HepG2 (cell line): ENCODE measurements around the gene ZNF627. TPM values are rescaled to one million over a fixed set of nuclear protein-coding genes. Genes with fewer than 3 reads are reported as not detected.
A peak's percentile ranks its signal among the peaks of the same experiment; 100 is the strongest.

Source experiments
- ATAC-seq: fragments of 200-7000 bp; cut with Tn5 transposase; 3 replicates; pipeline ENCODE4 v1.9.1; 2020; ENCODE audit warnings: mild to moderate bottlenecking, moderate library complexity
- BruUV-seq: library from RNA; stranded (reverse); fragments of 400-500 nt; replicated peaks from 2 replicates; lab custom pipeline; 2021; lab: Mats Ljungman, UMichigan
- CTCF ChIA-PET: fragments of 300-600 bp; formaldehyde crosslinking; extraction: SDS; loops from one replicate; lab custom pipeline; 2021; ENCODE audit warnings: low total read pairs, inconsistent platforms, low intra/inter-chr PET ratio; lab: Yijun Ruan, JAX
- POLR2A ChIA-PET: fragments of 350-600 bp; sonication (Branson Sonifier 250); formaldehyde crosslinking; loops from one replicate; lab custom pipeline; 2020; ENCODE audit warnings: antibody characterized with exemption, inconsistent platforms; lab: Yijun Ruan, JAX
- DNase-seq: peaks from one replicate; pipeline ENCODE4 v3.0.0-alpha.2; 2015; ENCODE audit warnings: low spot score
- FAIRE-seq: peaks from 3 replicates; lab custom pipeline; 2011; peaks lifted over from hg19 to GRCh38; lab: Jason Lieb, UNC
- H2AFZ ChIP-seq: one replicate; pipeline ENCODE4 v1.6.1; 2011; ENCODE audit warnings: low read length, inconsistent platforms
- H3K27ac ChIP-seq: fragments of 300-600 bp; 3 replicates; pipeline ENCODE4 v1.8.0; 2011; ENCODE audit warnings: mixed run types, mild to moderate bottlenecking, mixed read lengths, low read length, inconsistent platforms; ENCODE audit not compliant: insufficient read depth; ENCODE audit errors: extremely low read length
- H3K27me3 ChIP-seq, 2 experiments: fragments of 200-600 bp in 1 of 2; 2 replicates in 1 of 2; 3 replicates in 1 of 2; pipeline versions ENCODE4 v1.6.0 to v1.8.0; 2011; ENCODE audit warnings: low read length in 2 of 2, mild to moderate bottlenecking in 2 of 2, moderate library complexity in 2 of 2, inconsistent platforms in 1 of 2; ENCODE audit not compliant: insufficient read depth in 2 of 2, control insufficient read depth in 1 of 2
- H3K36me3 ChIP-seq, 2 experiments: fragments of 200-600 bp in 1 of 2; replicated peaks in 1 of 2; 2 replicates in 1 of 2; 3 replicates in 1 of 2; pipeline versions ENCODE4 v1.5.1 to v1.8.0; 2011; ENCODE audit warnings: low read length in 2 of 2, inconsistent platforms in 1 of 2; ENCODE audit not compliant: insufficient read depth in 2 of 2, control insufficient read depth in 1 of 2
- H3K4me1 ChIP-seq: 2 replicates; pipeline ENCODE4 v1.5.1; 2012; ENCODE audit warnings: low read length, inconsistent platforms; ENCODE audit not compliant: insufficient read depth
- H3K4me2 ChIP-seq: 2 replicates; pipeline ENCODE4 v1.6.0; 2011; ENCODE audit warnings: low read depth, low read length, inconsistent platforms
- H3K4me3 ChIP-seq, 3 experiments: fragments of 200-600 bp in 1 of 3; sonication (generic), shearing (Covaris generic) in 1 of 3; replicated peaks in 1 of 3; 2 replicates each; pipeline ENCODE4 v1.5.1; 2011 to 2016; ENCODE audit warnings: low read length in 3 of 3, inconsistent platforms in 2 of 3, low read depth in 2 of 3, mild to moderate bottlenecking in 2 of 3, control low read depth in 1 of 3, mixed read lengths in 1 of 3; ENCODE audit not compliant: insufficient read depth in 1 of 3
- H3K79me2 ChIP-seq: one replicate; pipeline ENCODE4 v1.6.1; 2011; ENCODE audit warnings: low read length, inconsistent platforms; ENCODE audit not compliant: insufficient read depth
- H3K9ac ChIP-seq: 2 replicates; pipeline ENCODE4 v1.6.0; 2011; ENCODE audit warnings: mild to moderate bottlenecking, low read depth, low read length, inconsistent platforms; ENCODE audit not compliant: insufficient read depth
- H3K9me3 ChIP-seq: 2 replicates; pipeline ENCODE4 v1.5.1; 2012; ENCODE audit warnings: mild to moderate bottlenecking, low read length
- H4K20me1 ChIP-seq: 2 replicates; pipeline ENCODE4 v1.6.0; 2011; ENCODE audit warnings: inconsistent platforms, mild to moderate bottlenecking, low read length, moderate library complexity; ENCODE audit not compliant: insufficient read depth
- CHD4 ChIP-seq: fragments of 200-600 bp; sonication (generic); IDR thresholded peaks from 2 replicates; pipeline ENCODE4 v1.7.0; 2017; ENCODE audit warnings: mild to moderate bottlenecking, low read length, borderline replicate concordance
- GATA4 ChIP-seq: sonication (generic); IDR thresholded peaks from 2 replicates; pipeline ENCODE4 v1.6.1; 2016; ENCODE audit warnings: antibody characterized with exemption, low read depth, borderline replicate concordance
- HES4 ChIP-seq: sonication (generic); formaldehyde crosslinking; IDR thresholded peaks from 2 replicates; pipeline ENCODE4 v1.9.0; 2021; ENCODE audit warnings: mild to moderate bottlenecking, missing genetic modification reagents, borderline replicate concordance
- JUN ChIP-seq: sonication (generic); formaldehyde crosslinking; IDR thresholded peaks from 2 replicates; pipeline ENCODE4 v1.4.0; 2020; ENCODE audit warnings: mild to moderate bottlenecking, missing genetic modification reagents
- KDM4B ChIP-seq: sonication (generic); formaldehyde crosslinking; IDR thresholded peaks from 2 replicates; pipeline ENCODE4 v1.4.0; 2020; ENCODE audit warnings: missing genetic modification reagents
- MAF1 ChIP-seq: sonication (generic); formaldehyde crosslinking; IDR thresholded peaks from 2 replicates; pipeline ENCODE4 v1.5.0; 2020; ENCODE audit warnings: missing genetic modification reagents, borderline replicate concordance
- MYC ChIP-seq: sonication (generic); formaldehyde crosslinking; IDR thresholded peaks from 2 replicates; pipeline ENCODE4 v1.9.0; 2021; ENCODE audit warnings: missing genetic modification reagents, borderline replicate concordance
- NFE2L1 ChIP-seq: sonication (generic); formaldehyde crosslinking; IDR thresholded peaks from 2 replicates; pipeline ENCODE4 v1.4.0; 2020; ENCODE audit warnings: missing genetic modification reagents, mild to moderate bottlenecking, borderline replicate concordance
- POLR2AphosphoS2 ChIP-seq: IDR thresholded peaks from 2 replicates; pipeline ENCODE4 v1.6.1; 2011; ENCODE audit warnings: low read depth, low read length, improper control_type of control experiment
- RFX3 ChIP-seq: IDR thresholded peaks from 2 replicates; pipeline ENCODE4 v1.6.1; 2016; ENCODE audit warnings: missing biosample characterization, missing genetic modification reagents
- SRY ChIP-seq: sonication (generic); formaldehyde crosslinking; IDR thresholded peaks from 2 replicates; pipeline ENCODE4 v1.8.0; 2022; ENCODE audit warnings: mild to moderate bottlenecking, missing genetic modification reagents
- TBP ChIP-seq: sonication (generic); formaldehyde crosslinking; IDR thresholded peaks from 2 replicates; pipeline ENCODE4 v1.5.0; 2020; ENCODE audit warnings: missing genetic modification reagents
- TEAD3 ChIP-seq: optimal IDR thresholded peaks from 2 replicates; pipeline ENCODE3; 2016; ENCODE audit warnings: borderline replicate concordance
- TP53 ChIP-seq: sonication (generic); formaldehyde crosslinking; conservative IDR thresholded peaks from 2 replicates; pipeline ENCODE4 v1.4.0; 2020; ENCODE audit warnings: missing genetic modification reagents
- ZBTB43 ChIP-seq: sonication (generic); formaldehyde crosslinking; conservative IDR thresholded peaks from 2 replicates; pipeline ENCODE4 v1.4.0; 2020; ENCODE audit warnings: missing genetic modification reagents
- ZNF24 ChIP-seq: fragments of 450-650 bp; IDR thresholded peaks from 2 replicates; pipeline ENCODE4 v1.6.1; 2017; ENCODE audit warnings: antibody characterized with exemption, mild to moderate bottlenecking
- ZNF652 ChIP-seq: IDR thresholded peaks from 2 replicates; pipeline ENCODE4 v1.6.1; 2016; ENCODE audit warnings: low read depth, borderline replicate concordance
- ZSCAN20 ChIP-seq: sonication (generic); formaldehyde crosslinking; IDR thresholded peaks from 2 replicates; pipeline ENCODE4 v1.4.0; 2020; ENCODE audit warnings: missing genetic modification reagents, mild to moderate bottlenecking, borderline replicate concordance
- WGBS: methylation state at CpG from one replicate; pipeline ENCODE4 v1.1.6; 2017; ENCODE audit warnings: low lambda C conversion rate; 5-methylcytosine and 5-hydroxymethylcytosine counted together
- in situ Hi-C: cut with HindIII; loops from 2 replicates; pipeline ENCODE4 v1.10.0; 2017; ENCODE audit warnings: low pct_unique_long_range_greater_than_20kb; ENCODE audit not compliant: extremely low pct_ligation_motif_present
- intact Hi-C: fragments of 100-400 bp; cut with micrococcal nuclease; formaldehyde crosslinking; loops from one replicate; pipeline ENCODE4 v1.10.0; 2022; ENCODE audit not compliant: unreplicated experiment
- polyA plus RNA-seq, 8 experiments: library from polyadenylated mRNA; depleted of rRNA in 3 of 8; stranded (reverse) in 7 of 8; unstranded in 1 of 8; fragments of >200 nt; fragmentation: Illumina TruSeq in 4 of 8; extraction: Trizol in 4 of 8; gene quantifications; 2 replicates each; pipeline versions ENCODE4 v1.2.1 to v1.2.3, GENCODE V29; 2011 to 2016; ENCODE audit warnings: low read depth in 4 of 8, missing spikeins in 1 of 8, mixed read lengths in 1 of 8; ENCODE audit not compliant: insufficient read depth in 1 of 8
- total RNA-seq, 5 experiments: library from RNA; depleted of rRNA; stranded (reverse); fragments of >200 nt; fragmentation: Illumina TruSeq; extraction: Trizol; gene quantifications; 2 replicates each; pipeline ENCODE4 v1.2.3, GENCODE V29; 2016; ENCODE audit warnings: low read depth in 1 of 5
- TF ChIP-seq, protein P1 (sequence below): fragments of 450-650 bp; IDR thresholded peaks from 2 replicates; pipeline ENCODE4 v1.6.1; 2016
- TF ChIP-seq, protein P2 (sequence below): sonication (generic); formaldehyde crosslinking; IDR thresholded peaks from 2 replicates; pipeline ENCODE4 v1.8.1; 2022; ENCODE audit warnings: mild to moderate bottlenecking, missing genetic modification reagents
- TF ChIP-seq, protein P3 (sequence below): sonication (generic); formaldehyde crosslinking; IDR thresholded peaks from 2 replicates; pipeline ENCODE4 v1.4.0; 2020; ENCODE audit warnings: mild to moderate bottlenecking, missing genetic modification reagents

Gene ZNF627
- total and polyA plus RNA-seq, 2 of the 13 experiments (the other 11 are each of a cell fraction or from before 2014, with no cell fraction given), result 4.2 to 12.7 TPM

GRCh38 chr19:11577451-11578257 is 19.6 kb upstream of the ZNF627 start, which contains the start of gene ACP5:
Gene ACP5, minus strand, starts transcription at chr19:11577645. Its CDS starts 328 bp downstream, at chr19:11577317.
- no TSS peak for BruUV-seq
- DNase-seq (no peak), FAIRE-seq (no peak), ATAC-seq (peak; percentile 45)
- Histone ChIP-seq H3K4me2 (peak within 1 kb of the TSS; percentile 67), H3K36me3 (no peaks in the 10 kb centered on the region), H4K20me1 (no peaks in the 10 kb centered on the region), H2AFZ (no peak within 1 kb of the TSS), H3K79me2 (no peaks in the 10 kb centered on the region), H3K27ac (no peak within 1 kb of the TSS), H3K9me3 (no peaks in the 10 kb centered on the region), H3K27me3 (no peaks in the 10 kb centered on the region), H3K9ac (peak within 1 kb of the TSS; percentile 36), H3K4me1 (peaks cover 17% of the 10 kb centered on the region), H3K4me3 (peak within 1 kb of the TSS in 1 of 3 experiments; percentile 47; a peak in 1 of 6 replicates)
- in situ Hi-C loops, result no loop called here
- CTCF ChIA-PET, result no interaction called here
- POLR2A ChIA-PET, result interaction anchor here (0.9 to 2.2 kb wide), 2 partner anchors 18 to 20 kb away, joined by 3 to 7 read pairs; partner anchors contain the start of gene ELOF1
- intact Hi-C loops, result no loop called here
- WGBS, result 60% methylated on average over 3 of the region's 18 CpGs
- no peak for TF ChIP-seq RFX3 (CRISPR knock-in tag)
- no peak for TF ChIP-seq SRY
- no peak for TF ChIP-seq HES4 (CRISPR knock-in tag)
- TF ChIP-seq ZBTB43, result 0 out of 2 replicates have a peak, but pooled peaks have one; percentile 34
- TF ChIP-seq MYC (CRISPR knock-in tag), result 0 out of 2 replicates have a peak, but pooled peaks have one; percentile 24
- TF ChIP-seq TP53 (CRISPR knock-in tag), result no peak
- TF ChIP-seq KDM4B (CRISPR knock-in tag), result no peak
- TF ChIP-seq GATA4, result no peak
- peak; percentile 4 for TF ChIP-seq TEAD3
- no peak for TF ChIP-seq CHD4
- TF ChIP-seq TBP, result no peak
- TF ChIP-seq NFE2L1 (CRISPR knock-in tag), result no peak
- TF ChIP-seq ZNF24, result no peak
- TF ChIP-seq ZNF652 (CRISPR knock-in tag), result no peak
- TF ChIP-seq ZSCAN20 (CRISPR knock-in tag), result no peak
- TF ChIP-seq JUN, result no peak
- TF ChIP-seq POLR2AphosphoS2, result no peak
- TF ChIP-seq, protein P1, sequence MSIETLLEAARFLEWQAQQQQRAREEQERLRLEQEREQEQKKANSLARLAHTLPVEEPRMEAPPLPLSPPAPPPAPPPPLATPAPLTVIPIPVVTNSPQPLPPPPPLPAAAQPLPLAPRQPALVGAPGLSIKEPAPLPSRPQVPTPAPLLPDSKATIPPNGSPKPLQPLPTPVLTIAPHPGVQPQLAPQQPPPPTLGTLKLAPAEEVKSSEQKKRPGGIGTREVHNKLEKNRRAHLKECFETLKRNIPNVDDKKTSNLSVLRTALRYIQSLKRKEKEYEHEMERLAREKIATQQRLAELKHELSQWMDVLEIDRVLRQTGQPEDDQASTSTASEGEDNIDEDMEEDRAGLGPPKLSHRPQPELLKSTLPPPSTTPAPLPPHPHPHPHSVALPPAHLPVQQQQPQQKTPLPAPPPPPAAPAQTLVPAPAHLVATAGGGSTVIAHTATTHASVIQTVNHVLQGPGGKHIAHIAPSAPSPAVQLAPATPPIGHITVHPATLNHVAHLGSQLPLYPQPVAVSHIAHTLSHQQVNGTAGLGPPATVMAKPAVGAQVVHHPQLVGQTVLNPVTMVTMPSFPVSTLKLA, result no peak
- TF ChIP-seq, protein P2, sequence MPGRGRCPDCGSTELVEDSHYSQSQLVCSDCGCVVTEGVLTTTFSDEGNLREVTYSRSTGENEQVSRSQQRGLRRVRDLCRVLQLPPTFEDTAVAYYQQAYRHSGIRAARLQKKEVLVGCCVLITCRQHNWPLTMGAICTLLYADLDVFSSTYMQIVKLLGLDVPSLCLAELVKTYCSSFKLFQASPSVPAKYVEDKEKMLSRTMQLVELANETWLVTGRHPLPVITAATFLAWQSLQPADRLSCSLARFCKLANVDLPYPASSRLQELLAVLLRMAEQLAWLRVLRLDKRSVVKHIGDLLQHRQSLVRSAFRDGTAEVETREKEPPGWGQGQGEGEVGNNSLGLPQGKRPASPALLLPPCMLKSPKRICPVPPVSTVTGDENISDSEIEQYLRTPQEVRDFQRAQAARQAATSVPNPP (CRISPR knock-in tag), result no peak
- TF ChIP-seq, protein P3, sequence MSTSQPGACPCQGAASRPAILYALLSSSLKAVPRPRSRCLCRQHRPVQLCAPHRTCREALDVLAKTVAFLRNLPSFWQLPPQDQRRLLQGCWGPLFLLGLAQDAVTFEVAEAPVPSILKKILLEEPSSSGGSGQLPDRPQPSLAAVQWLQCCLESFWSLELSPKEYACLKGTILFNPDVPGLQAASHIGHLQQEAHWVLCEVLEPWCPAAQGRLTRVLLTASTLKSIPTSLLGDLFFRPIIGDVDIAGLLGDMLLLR (CRISPR knock-in tag), result no peak
- TF ChIP-seq MAF1 (CRISPR knock-in tag), result no peak
